ENCODE measurements around the gene CIBAR2.

The CIBAR2 gene

GRCh38 chr16:85117418-85117817 lies 5.1 kb upstream of the CIBAR2 start:
- no peak for TF ChIP-seq REST (IDR thresholded peaks at IDR 0.05; ENCODE audit: insufficient read depth in 1 of 2, low read depth in 2 of 2, low read length in 2 of 2)
- no peak for TF ChIP-seq FOXP2 (optimal IDR thresholded peaks at IDR 0.05; ENCODE audit: borderline replicate concordance, extremely low read depth, extremely low read length, insufficient read depth)
- TF ChIP-seq POLR2AphosphoS5 (IDR thresholded peaks at IDR 0.05; ENCODE audit: low read depth, low read length) = no peak
- TF ChIP-seq SIN3A (IDR thresholded peaks at IDR 0.05; ENCODE audit: borderline replicate concordance, insufficient read depth, low read length) = no peak
- TF ChIP-seq TAF1 (IDR thresholded peaks at IDR 0.05; ENCODE audit: borderline replicate concordance, insufficient read depth, low read length) = no peak

- peak; percentile 55 for TF ChIP-seq FOXP2 (optimal IDR thresholded peaks at IDR 0.05; ENCODE audit: borderline replicate concordance, extremely low read depth, extremely low read length, insufficient read depth)
- TF ChIP-seq TAF1 (IDR thresholded peaks at IDR 0.05; ENCODE audit: borderline replicate concordance, insufficient read depth, low read length) = no peak
These were observed 2.8 kb upstream of the CIBAR2 start for GRCh38 chr16:85114909-85115567.

GRCh38 chr16:85113913-85114312 lies 1.6 kb upstream of the CIBAR2 start:
- TF ChIP-seq POLR2AphosphoS5 (IDR thresholded peaks at IDR 0.05; ENCODE audit: low read depth, low read length) = no peak
- no peak for TF ChIP-seq SIN3A (IDR thresholded peaks at IDR 0.05; ENCODE audit: borderline replicate concordance, insufficient read depth, low read length)
- TF ChIP-seq TAF1 (IDR thresholded peaks at IDR 0.05; ENCODE audit: borderline replicate concordance, insufficient read depth, low read length) = no peak
- no peak for TF ChIP-seq REST (IDR thresholded peaks at IDR 0.05; ENCODE audit: insufficient read depth in 1 of 2, low read depth in 2 of 2, low read length in 2 of 2)
- TF ChIP-seq FOXP2 (optimal IDR thresholded peaks at IDR 0.05; ENCODE audit: borderline replicate concordance, extremely low read depth, extremely low read length, insufficient read depth) = no peak

GRCh38 chr16:85113168-85113733 lies 979 bp upstream of the CIBAR2 start:
- TF ChIP-seq REST (IDR thresholded peaks at IDR 0.05; ENCODE audit: insufficient read depth in 1 of 2, low read depth in 2 of 2, low read length in 2 of 2) = no peak
- TF ChIP-seq POLR2AphosphoS5 (IDR thresholded peaks at IDR 0.05; ENCODE audit: low read depth, low read length) = no peak
- no peak for TF ChIP-seq SIN3A (IDR thresholded peaks at IDR 0.05; ENCODE audit: borderline replicate concordance, insufficient read depth, low read length)
- no peak for TF ChIP-seq TAF1 (IDR thresholded peaks at IDR 0.05; ENCODE audit: borderline replicate concordance, insufficient read depth, low read length)
- TF ChIP-seq FOXP2 (optimal IDR thresholded peaks at IDR 0.05; ENCODE audit: borderline replicate concordance, extremely low read depth, extremely low read length, insufficient read depth) = no peak

- TF ChIP-seq TAF1 (IDR thresholded peaks at IDR 0.05; ENCODE audit: borderline replicate concordance, insufficient read depth, low read length) (no peak), POLR2AphosphoS5 (IDR thresholded peaks at IDR 0.05; ENCODE audit: low read depth, low read length) (no peak), FOXP2 (optimal IDR thresholded peaks at IDR 0.05; ENCODE audit: borderline replicate concordance, extremely low read depth, extremely low read length, insufficient read depth) (no peak), REST (IDR thresholded peaks at IDR 0.05; ENCODE audit: insufficient read depth in 1 of 2, low read depth in 2 of 2, low read length in 2 of 2) (no peak), SIN3A (IDR thresholded peaks at IDR 0.05; ENCODE audit: borderline replicate concordance, insufficient read depth, low read length) (no peak)
These were observed 1.1 kb downstream of the CIBAR2 start for GRCh38 chr16:85111184-85111583.
